Measurements from ENCODE around the gene C2orf49.

Gene C2orf49

GRCh38 chr2:105377871-105378270 lies 40.5 kb downstream of the C2orf49 start:
- no peak overlapping the region for H3K27ac ChIP-seq (ENCODE audit: low read length)
- H3K36me3 ChIP-seq (replicated peaks; ENCODE audit: insufficient read depth, low read length), result no peaks in the 10 kb centered on the region

GRCh38 chr2:105378276-105378840 lies 41.0 kb downstream of the C2orf49 start:
- Histone ChIP-seq H3K4me2 (ENCODE audit: low read depth, low read length) (no peak overlapping the region), H3K27me3 (replicated peaks; ENCODE audit: insufficient read depth, low read length) (no peaks in the 10 kb centered on the region), H2AFZ (ENCODE audit: low read length) (no peak overlapping the region), H3K36me3 (replicated peaks; ENCODE audit: insufficient read depth, low read length) (no peaks in the 10 kb centered on the region), H3K9me2 (replicated peaks; ENCODE audit: insufficient read depth, low read length) (no peaks in the 10 kb centered on the region), H3F3A (ENCODE audit: insufficient read depth, low read length) (peaks cover 5% of the 10 kb centered on the region), H3K4me3 (ENCODE audit: low read length) (no peak overlapping the region), H4K20me1 (ENCODE audit: insufficient read depth, low read length) (no peaks in the 10 kb centered on the region), H3K4me1 (ENCODE audit: low read length) (peaks cover 20% of the 10 kb centered on the region), H3K9me3 (replicated peaks; ENCODE audit: insufficient read depth, low read length) (no peaks in the 10 kb centered on the region), H3K9ac (ENCODE audit: low read length) (no peak overlapping the region), H3K27ac (ENCODE audit: low read length) (no peak overlapping the region), H3K79me2 (ENCODE audit: low read length) (peaks cover 3% of the 10 kb centered on the region; the same call in 1 of the 2 replicates)
- no peak for TF ChIP-seq EZH2 (optimal IDR thresholded peaks at IDR 0.05; ENCODE audit: low read depth, low read length)
- no peak for TF ChIP-seq EZH2phosphoT487 (IDR thresholded peaks at IDR 0.05; ENCODE audit: low read length)
- no peak for TF ChIP-seq CTCF (IDR thresholded peaks at IDR 0.05; ENCODE audit: low read length)
- no peak for DNase-seq

More at GRCh38 chr2:105377871-105378270, 40.5 kb downstream of the C2orf49 start:
- H3K9me3 ChIP-seq (replicated peaks; ENCODE audit: insufficient read depth, low read length), result no peaks in the 10 kb centered on the region
- peaks cover 22% of the 10 kb centered on the region for H3K4me1 ChIP-seq (ENCODE audit: low read length)
- H2AFZ ChIP-seq (ENCODE audit: low read length), result no peak overlapping the region
- DNase-seq, result no peak
- no peak overlapping the region for H3K9ac ChIP-seq (ENCODE audit: low read length)
- H3K27me3 ChIP-seq (replicated peaks; ENCODE audit: insufficient read depth, low read length), result no peaks in the 10 kb centered on the region
- peaks cover 6% of the 10 kb centered on the region for H3F3A ChIP-seq (ENCODE audit: insufficient read depth, low read length)
- TF ChIP-seq CTCF (IDR thresholded peaks at IDR 0.05; ENCODE audit: low read length), result peak; percentile 13; the same call in 1 of the 2 replicates
- no peak for TF ChIP-seq EZH2phosphoT487 (IDR thresholded peaks at IDR 0.05; ENCODE audit: low read length)
- H3K4me2 ChIP-seq (ENCODE audit: low read depth, low read length), result no peak overlapping the region
- H3K9me2 ChIP-seq (replicated peaks; ENCODE audit: insufficient read depth, low read length), result no peaks in the 10 kb centered on the region
- no peak overlapping the region for H3K4me3 ChIP-seq (ENCODE audit: low read length)
- no peaks in the 10 kb centered on the region for H4K20me1 ChIP-seq (ENCODE audit: insufficient read depth, low read length)
- H3K79me2 ChIP-seq (ENCODE audit: low read length), result peaks cover 6% of the 10 kb centered on the region; the same call in 1 of the 2 replicates

- H3K4me3 ChIP-seq (ENCODE audit: low read length), result no peak overlapping the region
- H3K36me3 ChIP-seq (replicated peaks; ENCODE audit: insufficient read depth, low read length), result no peaks in the 10 kb centered on the region
- no peaks in the 10 kb centered on the region for H3K9me3 ChIP-seq (replicated peaks; ENCODE audit: insufficient read depth, low read length)
- H3K79me2 ChIP-seq (ENCODE audit: low read length), result no peaks in the 10 kb centered on the region; the same call in 1 of the 2 replicates
- DNase-seq, result no peak
- no peaks in the 10 kb centered on the region for H3K9me2 ChIP-seq (replicated peaks; ENCODE audit: insufficient read depth, low read length)
- no peaks in the 10 kb centered on the region for H3F3A ChIP-seq (ENCODE audit: insufficient read depth, low read length)
- no peak for TF ChIP-seq EZH2phosphoT487 (IDR thresholded peaks at IDR 0.05; ENCODE audit: low read length)
- no peak for TF ChIP-seq EZH2 (optimal IDR thresholded peaks at IDR 0.05; ENCODE audit: low read depth, low read length)
- no peak for TF ChIP-seq CTCF (IDR thresholded peaks at IDR 0.05; ENCODE audit: low read length)
- H3K9ac ChIP-seq (ENCODE audit: low read length), result no peak overlapping the region
- H3K27me3 ChIP-seq (replicated peaks; ENCODE audit: insufficient read depth, low read length), result no peaks in the 10 kb centered on the region
- H3K4me2 ChIP-seq (ENCODE audit: low read depth, low read length), result no peak overlapping the region
- no peak overlapping the region for H2AFZ ChIP-seq (ENCODE audit: low read length)
- H3K27ac ChIP-seq (ENCODE audit: low read length), result no peak overlapping the region
- H4K20me1 ChIP-seq (ENCODE audit: insufficient read depth, low read length), result no peaks in the 10 kb centered on the region
- peaks cover 22% of the 10 kb centered on the region for H3K4me1 ChIP-seq (ENCODE audit: low read length)
Observed at GRCh38 chr2:105378921-105379383, 41.6 kb downstream of the C2orf49 start.

Data from MM.1S (cell line).